ENCODE data around the gene PPP1R14D. TPM values are rescaled to one million over a fixed set of nuclear protein-coding genes. Genes with fewer than 3 reads are reported as not detected.

Gene PPP1R14D
- total RNA-seq, 4 donors from 2014 or later = not detected

DNA sequence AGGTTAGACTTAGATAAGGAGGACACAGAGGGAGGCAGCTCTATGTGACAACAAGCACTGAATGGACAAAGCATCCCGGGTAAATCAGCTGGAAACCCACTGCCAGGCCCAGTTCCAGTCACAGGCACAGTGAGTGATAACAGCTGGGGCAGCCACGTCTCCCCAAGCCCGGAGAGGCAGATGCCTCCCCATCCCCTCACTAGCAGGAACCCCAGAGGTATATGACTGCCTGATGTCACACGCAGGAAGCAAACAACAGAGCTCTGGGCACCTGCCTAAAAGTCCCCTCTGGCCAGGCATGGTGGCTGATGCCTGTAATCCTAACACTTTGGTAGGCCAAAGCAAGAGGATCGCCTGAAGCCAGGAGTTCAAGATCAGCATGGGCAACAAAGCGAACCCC is 40.5 kb downstream of the PPP1R14D start:
- intact Hi-C loops (cut with DNase I) = no loop called here

DNA sequence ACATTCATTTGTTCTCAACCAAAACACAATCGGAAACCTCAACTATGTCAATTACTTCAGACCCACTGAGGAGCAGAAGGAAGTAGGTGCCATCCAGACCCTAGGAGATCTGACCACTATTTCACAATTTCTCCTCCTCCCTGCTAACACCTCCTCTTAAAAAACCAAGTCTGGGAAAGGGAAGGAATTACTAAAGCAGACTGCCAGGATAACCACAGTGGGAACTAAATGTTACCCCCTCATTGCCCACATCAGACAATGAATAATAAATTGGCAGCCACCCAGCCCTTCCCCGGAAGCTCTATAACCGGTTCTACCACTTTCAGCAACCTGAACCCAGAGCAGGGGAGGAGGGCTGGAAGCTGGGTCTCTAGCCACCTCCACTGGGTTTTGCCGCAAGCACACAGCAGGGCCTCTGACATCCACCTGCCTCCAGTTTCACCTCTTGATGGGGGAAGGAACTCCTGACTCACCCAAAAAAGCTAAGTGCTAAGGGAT is 41.1 kb downstream of the PPP1R14D start:
- intact Hi-C loops (cut with DNase I) = no loop called here

More for the DNA sequence above, 40.5 kb downstream of the PPP1R14D start:
- Histone ChIP-seq H3K27me3 (no peaks in the 10 kb centered on the region), H3K4me3 (replicated peaks in 1 of 3) (no peak overlapping the region), H3K9me3 (no peaks in the 10 kb centered on the region), H3K36me3 (no peaks in the 10 kb centered on the region), H3K4me1 (peaks cover 25 to 41% of the 10 kb centered on the region in 2 donors), H3K27ac (peak overlapping the region; percentile 21 to 72 (median 56))
- TF ChIP-seq POLR2A (IDR thresholded peaks at IDR 0.05) = no peak
- no peak for TF ChIP-seq CTCF (IDR thresholded peaks at IDR 0.05)
- 43 to 71% methylated on average over 1 to 6 of the region's 6 CpGs for WGBS, 2 donors
- no peak for DNase-seq

DNA sequence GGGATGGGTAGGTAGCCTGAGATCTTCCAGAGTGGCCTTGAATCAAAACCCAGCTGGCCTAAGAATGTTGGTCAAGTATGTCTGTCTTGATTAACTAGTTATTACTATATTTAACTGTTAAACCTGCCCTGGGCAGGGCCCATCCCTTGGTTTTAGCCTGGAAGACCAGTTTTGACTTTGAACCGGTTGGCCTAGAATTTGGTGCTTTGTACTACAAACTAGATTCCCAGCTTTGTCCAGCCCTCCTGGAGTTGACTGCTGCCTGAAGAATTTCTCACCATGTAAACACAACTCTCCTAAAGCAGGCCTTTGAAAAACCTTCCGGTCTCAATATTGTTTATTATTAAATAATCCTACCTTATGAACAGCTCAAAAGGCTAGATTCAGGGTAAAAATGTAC is 42.7 kb downstream of the PPP1R14D start:
- Histone ChIP-seq H3K27ac (peak overlapping the region; percentile 47 to 61 (median 56)), H3K36me3 (no peaks in the 10 kb centered on the region), H3K4me3 (replicated peaks in 1 of 3) (no peak overlapping the region), H3K4me1 (peaks cover 25 to 41% of the 10 kb centered on the region in 2 donors), H3K27me3 (no peaks in the 10 kb centered on the region), H3K9me3 (no peaks in the 10 kb centered on the region)
- peak; percentile 27 to 29 for DNase-seq
- intact Hi-C loops (cut with DNase I) = no loop called here
- WGBS, 2 donors = 34 to 59% methylated on average over 2 of the region's 2 CpGs
- TF ChIP-seq POLR2A (IDR thresholded peaks at IDR 0.05) (no peak), CTCF (IDR thresholded peaks at IDR 0.05) (no peak)

More for the DNA sequence above, 41.1 kb downstream of the PPP1R14D start:
- 12 to 21% methylated on average over 4 of the region's 4 CpGs for WGBS, 2 donors
- Histone ChIP-seq H3K4me1 (peaks cover 25 to 41% of the 10 kb centered on the region in 2 donors), H3K27ac (peak overlapping the region; percentile 47 to 72 (median 56)), H3K36me3 (no peaks in the 10 kb centered on the region), H3K4me3 (replicated peaks in 1 of 3) (no peak overlapping the region), H3K9me3 (no peaks in the 10 kb centered on the region), H3K27me3 (no peaks in the 10 kb centered on the region)
- TF ChIP-seq CTCF (IDR thresholded peaks at IDR 0.05) = no peak
- TF ChIP-seq POLR2A (IDR thresholded peaks at IDR 0.05) = no peak
- DNase-seq = peak; percentile 83 to 84

- no peaks in the 10 kb centered on the region for H3K36me3 ChIP-seq
- no peak overlapping the region for H3K4me3 ChIP-seq (replicated peaks in 1 of 3)
- TF ChIP-seq POLR2A (IDR thresholded peaks at IDR 0.05) (no peak), CTCF (IDR thresholded peaks at IDR 0.05) (peak in 1 of 6 experiments; percentile 7)
- no peaks in the 10 kb centered on the region for H3K27me3 ChIP-seq
- peaks cover 25 to 41% of the 10 kb centered on the region in 2 donors for H3K4me1 ChIP-seq
- H3K9me3 ChIP-seq = no peaks in the 10 kb centered on the region
- intact Hi-C loops (cut with DNase I) = no loop called here
- DNase-seq = no peak
- 82 to 85% methylated on average over 3 of the region's 3 CpGs for WGBS, 2 donors
- peak overlapping the region; percentile 47 to 61 (median 56) for H3K27ac ChIP-seq
Observed at GRCh38 chr15:40785164-40785563, 43.3 kb downstream of the PPP1R14D start.

- H3K36me3 ChIP-seq = peaks cover 8 to 14% of the 10 kb centered on the region in 2 donors
- H3K4me1 ChIP-seq = peaks cover 22 to 25% of the 10 kb centered on the region in 2 donors
- DNase-seq = peak; percentile 79 to 84
- H3K27me3 ChIP-seq = no peaks in the 10 kb centered on the region
- TF ChIP-seq CTCF (IDR thresholded peaks at IDR 0.05) = peak in 5 of 6 experiments; percentile 22 to 78 (median 70)
- TF ChIP-seq POLR2A (IDR thresholded peaks at IDR 0.05) = no peak
- intact Hi-C loops (cut with DNase I) = no loop called here
- H3K4me3 ChIP-seq (replicated peaks in 1 of 3) = no peak overlapping the region
- no peak overlapping the region for H3K27ac ChIP-seq
- 49 to 52% methylated on average over 8 of the region's 8 CpGs for whole genome bisulfite sequencing, 2 donors
- no peaks in the 10 kb centered on the region for H3K9me3 ChIP-seq
Observed at GRCh38 chr15:40782609-40783227, 45.8 kb downstream of the PPP1R14D start.

Data from thyroid gland (tissue), 4 donors.